HepG2 (cell line): ENCODE measurements around the gene SPATA46. TPM values are rescaled to one million over a fixed set of nuclear protein-coding genes. Genes with fewer than 3 reads are reported as not detected.

ENCODE experiments used
- ATAC-seq: fragments of 200-7000 bp; cut with Tn5 transposase; 3 replicates; pipeline ENCODE4 v1.9.1; 2020; ENCODE audit warnings: mild to moderate bottlenecking, moderate library complexity
- BruUV-seq: library from RNA; stranded (reverse); fragments of 400-500 nt; replicated peaks from 2 replicates; lab custom pipeline; 2021; lab: Mats Ljungman, UMichigan
- CTCF ChIA-PET: fragments of 300-600 bp; formaldehyde crosslinking; extraction: SDS; loops from one replicate; lab custom pipeline; 2021; ENCODE audit warnings: low total read pairs, inconsistent platforms, low intra/inter-chr PET ratio; lab: Yijun Ruan, JAX
- POLR2A ChIA-PET: fragments of 350-600 bp; sonication (Branson Sonifier 250); formaldehyde crosslinking; loops from one replicate; lab custom pipeline; 2020; ENCODE audit warnings: antibody characterized with exemption, inconsistent platforms; lab: Yijun Ruan, JAX
- DNase-seq: peaks from one replicate; pipeline ENCODE4 v3.0.0-alpha.2; 2015; ENCODE audit warnings: low spot score
- FAIRE-seq: peaks from 3 replicates; lab custom pipeline; 2011; peaks lifted over from hg19 to GRCh38; lab: Jason Lieb, UNC
- H2AFZ ChIP-seq: one replicate; pipeline ENCODE4 v1.6.1; 2011; ENCODE audit warnings: low read length, inconsistent platforms
- H3K27ac ChIP-seq: fragments of 300-600 bp; 3 replicates; pipeline ENCODE4 v1.8.0; 2011; ENCODE audit warnings: mixed run types, mild to moderate bottlenecking, mixed read lengths, low read length, inconsistent platforms; ENCODE audit not compliant: insufficient read depth; ENCODE audit errors: extremely low read length
- H3K27me3 ChIP-seq, 2 experiments: fragments of 200-600 bp in 1 of 2; 2 replicates in 1 of 2; 3 replicates in 1 of 2; pipeline versions ENCODE4 v1.6.0 to v1.8.0; 2011; ENCODE audit warnings: low read length in 2 of 2, mild to moderate bottlenecking in 2 of 2, moderate library complexity in 2 of 2, inconsistent platforms in 1 of 2; ENCODE audit not compliant: insufficient read depth in 2 of 2, control insufficient read depth in 1 of 2
- H3K36me3 ChIP-seq, 2 experiments: fragments of 200-600 bp in 1 of 2; replicated peaks in 1 of 2; 2 replicates in 1 of 2; 3 replicates in 1 of 2; pipeline versions ENCODE4 v1.5.1 to v1.8.0; 2011; ENCODE audit warnings: low read length in 2 of 2, inconsistent platforms in 1 of 2; ENCODE audit not compliant: insufficient read depth in 2 of 2, control insufficient read depth in 1 of 2
- H3K4me1 ChIP-seq: 2 replicates; pipeline ENCODE4 v1.5.1; 2012; ENCODE audit warnings: low read length, inconsistent platforms; ENCODE audit not compliant: insufficient read depth
- H3K4me2 ChIP-seq: 2 replicates; pipeline ENCODE4 v1.6.0; 2011; ENCODE audit warnings: low read depth, low read length, inconsistent platforms
- H3K4me3 ChIP-seq, 3 experiments: fragments of 200-600 bp in 1 of 3; sonication (generic), shearing (Covaris generic) in 1 of 3; replicated peaks in 1 of 3; 2 replicates each; pipeline ENCODE4 v1.5.1; 2011 to 2016; ENCODE audit warnings: low read length in 3 of 3, inconsistent platforms in 2 of 3, low read depth in 2 of 3, mild to moderate bottlenecking in 2 of 3, control low read depth in 1 of 3, mixed read lengths in 1 of 3; ENCODE audit not compliant: insufficient read depth in 1 of 3
- H3K79me2 ChIP-seq: one replicate; pipeline ENCODE4 v1.6.1; 2011; ENCODE audit warnings: low read length, inconsistent platforms; ENCODE audit not compliant: insufficient read depth
- H3K9ac ChIP-seq: 2 replicates; pipeline ENCODE4 v1.6.0; 2011; ENCODE audit warnings: mild to moderate bottlenecking, low read depth, low read length, inconsistent platforms; ENCODE audit not compliant: insufficient read depth
- H3K9me3 ChIP-seq: 2 replicates; pipeline ENCODE4 v1.5.1; 2012; ENCODE audit warnings: mild to moderate bottlenecking, low read length
- H4K20me1 ChIP-seq: 2 replicates; pipeline ENCODE4 v1.6.0; 2011; ENCODE audit warnings: inconsistent platforms, mild to moderate bottlenecking, low read length, moderate library complexity; ENCODE audit not compliant: insufficient read depth
- BCL6 ChIP-seq: IDR thresholded peaks from 2 replicates; pipeline ENCODE4 v1.6.1; 2016; ENCODE audit warnings: missing genetic modification reagents, missing compliant biosample characterization
- SUZ12 ChIP-seq: fragments of 150-350 bp; IDR thresholded peaks from 2 replicates; pipeline ENCODE4 v1.6.1; 2014; ENCODE audit warnings: low read depth, low read length
- WGBS: methylation state at CpG from one replicate; pipeline ENCODE4 v1.1.6; 2017; ENCODE audit warnings: low lambda C conversion rate; 5-methylcytosine and 5-hydroxymethylcytosine counted together
- in situ Hi-C: cut with HindIII; loops from 2 replicates; pipeline ENCODE4 v1.10.0; 2017; ENCODE audit warnings: low pct_unique_long_range_greater_than_20kb; ENCODE audit not compliant: extremely low pct_ligation_motif_present
- intact Hi-C: fragments of 100-400 bp; cut with micrococcal nuclease; formaldehyde crosslinking; loops from one replicate; pipeline ENCODE4 v1.10.0; 2022; ENCODE audit not compliant: unreplicated experiment
- polyA plus RNA-seq, 8 experiments: library from polyadenylated mRNA; depleted of rRNA in 3 of 8; stranded (reverse) in 7 of 8; unstranded in 1 of 8; fragments of >200 nt; fragmentation: Illumina TruSeq in 4 of 8; extraction: Trizol in 4 of 8; gene quantifications; 2 replicates each; pipeline versions ENCODE4 v1.2.1 to v1.2.3, GENCODE V29; 2011 to 2016; ENCODE audit warnings: low read depth in 4 of 8, missing spikeins in 1 of 8, mixed read lengths in 1 of 8; ENCODE audit not compliant: insufficient read depth in 1 of 8
- total RNA-seq, 5 experiments: library from RNA; depleted of rRNA; stranded (reverse); fragments of >200 nt; fragmentation: Illumina TruSeq; extraction: Trizol; gene quantifications; 2 replicates each; pipeline ENCODE4 v1.2.3, GENCODE V29; 2016; ENCODE audit warnings: low read depth in 1 of 5
- TF ChIP-seq, protein P1 (sequence below): sonication (generic); formaldehyde crosslinking; IDR thresholded peaks from 2 replicates; pipeline ENCODE4 v1.8.1; 2023; ENCODE audit warnings: mild to moderate bottlenecking, inconsistent platforms, moderate library complexity, missing genetic modification reagents, borderline replicate concordance
- TF ChIP-seq, protein P2 (sequence below): sonication (generic); formaldehyde crosslinking; IDR thresholded peaks from 2 replicates; pipeline ENCODE4 v1.4.0; 2020; ENCODE audit warnings: missing genetic modification reagents, mild to moderate bottlenecking, borderline replicate concordance

The SPATA46 gene
- total and polyA plus RNA-seq, 2 of the 13 experiments (the other 11 are each of a cell fraction or from before 2014, with no cell fraction given) = not detected

DNA sequence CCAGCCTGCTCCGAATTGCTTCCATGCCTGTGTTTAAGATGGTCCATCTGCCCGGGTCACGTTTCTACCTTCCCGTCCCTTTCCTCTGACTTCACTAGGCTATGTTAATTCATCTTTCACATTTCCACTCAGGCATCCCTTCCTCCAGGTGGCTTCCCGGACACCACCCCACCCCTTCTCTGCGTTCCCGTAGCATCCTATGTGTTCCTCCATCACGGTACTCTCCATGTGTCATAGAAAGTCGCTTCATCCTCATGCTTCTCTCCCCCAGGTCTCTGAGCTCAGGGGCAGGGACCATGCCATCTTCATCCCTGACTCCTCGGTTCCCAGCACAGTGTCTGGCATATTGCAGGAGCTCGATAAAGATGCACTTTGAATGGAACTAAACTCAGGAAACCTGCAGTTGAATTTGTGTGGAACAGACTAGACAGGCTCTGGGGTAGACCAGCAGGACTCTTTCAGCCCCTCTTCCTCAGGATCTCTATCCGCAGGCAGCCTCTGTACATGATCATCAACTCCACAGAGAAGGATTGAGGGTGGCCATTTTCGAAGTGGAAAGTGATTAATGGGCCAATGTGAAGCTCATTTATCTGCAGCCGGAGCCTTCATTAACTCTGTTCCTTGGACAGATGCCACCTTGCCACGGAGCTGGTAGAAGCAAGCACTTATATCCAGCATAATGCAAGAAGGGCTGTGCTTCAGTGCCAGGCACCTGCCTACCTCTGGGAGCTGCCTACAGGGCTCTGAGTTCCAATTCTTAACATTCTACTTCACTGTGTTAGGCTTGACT, 13.9 kb upstream of the SPATA46 start:
- peaks cover 21% of the 10 kb centered on the region for H3K4me1 ChIP-seq
- CTCF ChIA-PET = no interaction called here
- no peak for FAIRE-seq
- no peak; the same call in 2 of the 3 replicates for ATAC-seq
- DNase-seq = no peak
- in situ Hi-C loops = loop anchor here (5.0 kb wide), 1 partner anchor 333 kb away; no protein-coding TSS in a partner anchor
- no peak overlapping the region for H3K4me3 ChIP-seq
- intact Hi-C loops = loop anchor here (10.0 kb wide), 1 partner anchor 106 kb away; no protein-coding TSS in a partner anchor
- H3K4me2 ChIP-seq = no peak overlapping the region
- H2AFZ ChIP-seq = no peak overlapping the region
- no peaks in the 10 kb centered on the region for H3K27me3 ChIP-seq
- 44% methylated on average over 14 of the region's 15 CpGs for WGBS
- TF ChIP-seq, protein P1, sequence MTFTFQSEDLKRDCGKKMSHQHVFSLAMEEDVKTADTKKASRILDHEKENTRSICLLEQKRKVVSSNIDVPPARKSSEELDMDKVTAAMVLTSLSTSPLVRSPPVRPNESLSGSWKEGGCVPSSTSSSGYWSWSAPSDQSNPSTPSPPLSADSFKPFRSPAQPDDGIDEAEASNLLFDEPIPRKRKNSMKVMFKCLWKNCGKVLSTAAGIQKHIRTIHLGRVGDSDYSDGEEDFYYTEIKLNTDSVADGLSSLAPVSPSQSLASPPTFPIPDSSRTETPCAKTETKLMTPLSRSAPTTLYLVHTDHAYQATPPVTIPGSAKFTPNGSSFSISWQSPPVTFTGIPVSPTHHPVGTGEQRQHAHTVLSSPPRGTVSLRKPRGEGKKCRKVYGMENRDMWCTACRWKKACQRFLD (CRISPR knock-in tag) = no peak
- POLR2A ChIA-PET = no interaction called here
- no TSS peak for BruUV-seq
- no peak overlapping the region for H3K9ac ChIP-seq
- H4K20me1 ChIP-seq = no peaks in the 10 kb centered on the region
- no peak overlapping the region for H3K27ac ChIP-seq
- H3K9me3 ChIP-seq = no peaks in the 10 kb centered on the region
- no peaks in the 10 kb centered on the region for H3K79me2 ChIP-seq
- no peaks in the 10 kb centered on the region for H3K36me3 ChIP-seq

DNA sequence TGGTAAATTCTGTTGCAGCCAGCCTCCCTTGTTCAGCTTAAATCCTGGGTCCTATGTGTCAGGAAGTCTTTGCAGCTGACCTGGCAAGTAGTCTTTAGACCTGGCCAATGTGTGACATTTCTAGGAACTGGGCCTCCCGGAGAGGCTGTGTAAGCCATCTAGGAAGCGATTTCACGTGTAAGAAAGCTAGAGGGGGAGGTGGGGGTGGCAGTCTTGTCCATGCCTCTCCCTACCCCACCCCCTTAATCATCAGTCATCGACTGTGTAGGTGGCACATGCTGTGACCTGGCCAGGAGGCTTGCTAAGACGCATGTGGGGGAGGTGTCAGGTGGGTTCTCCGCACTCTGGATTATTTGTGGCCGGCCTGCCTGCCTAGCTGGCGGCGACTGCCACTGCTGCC, 13.3 kb upstream of the SPATA46 start:
- WGBS = no CpG with 5 or more reads among the region's 9 CpGs
- ATAC-seq (peak; percentile 42), DNase-seq (no peak), FAIRE-seq (no peak)
- CTCF ChIA-PET = no interaction called here
- H3K9me3 ChIP-seq = no peaks in the 10 kb centered on the region
- POLR2A ChIA-PET = no interaction called here
- BruUV-seq = no TSS peak
- no peaks in the 10 kb centered on the region for H3K79me2 ChIP-seq
- no peak overlapping the region for H3K4me2 ChIP-seq
- no peak overlapping the region for H3K27ac ChIP-seq
- H3K4me3 ChIP-seq = no peak overlapping the region
- intact Hi-C loops (loop anchor here (10.0 kb wide), 1 partner anchor 105 kb away; no protein-coding TSS in a partner anchor), in situ Hi-C loops (loop anchor here (5.0 kb wide), 1 partner anchor 333 kb away; no protein-coding TSS in a partner anchor)
- H4K20me1 ChIP-seq = no peaks in the 10 kb centered on the region
- H3K36me3 ChIP-seq = no peaks in the 10 kb centered on the region
- no peaks in the 10 kb centered on the region for H3K27me3 ChIP-seq
- no peak overlapping the region for H2AFZ ChIP-seq
- TF ChIP-seq BCL6 (CRISPR knock-in tag) = peak; percentile 69
- TF ChIP-seq SUZ12 = no peak
- TF ChIP-seq, protein P2, sequence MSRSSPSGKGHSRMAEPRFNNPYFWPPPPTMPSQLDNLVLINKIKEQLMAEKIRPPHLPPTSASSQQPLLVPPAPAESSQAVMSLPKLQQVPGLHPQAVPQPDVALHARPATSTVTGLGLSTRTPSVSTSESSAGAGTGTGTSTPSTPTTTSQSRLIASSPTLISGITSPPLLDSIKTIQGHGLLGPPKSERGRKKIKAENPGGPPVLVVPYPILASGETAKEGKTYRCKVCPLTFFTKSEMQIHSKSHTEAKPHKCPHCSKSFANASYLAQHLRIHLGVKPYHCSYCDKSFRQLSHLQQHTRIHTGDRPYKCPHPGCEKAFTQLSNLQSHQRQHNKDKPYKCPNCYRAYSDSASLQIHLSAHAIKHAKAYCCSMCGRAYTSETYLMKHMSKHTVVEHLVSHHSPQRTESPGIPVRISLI (CRISPR knock-in tag) = no peak
- H3K9ac ChIP-seq = no peak overlapping the region
- H3K4me1 ChIP-seq = peaks cover 21% of the 10 kb centered on the region
